HG03103 (cell line): ENCODE results near the gene AXIN2.
"Not testable (repeated sequence)": the region's sequence is repeated elsewhere in the genome, so short reads cannot be mapped to it uniquely, and the experiment has no call there.

Experiments
- ATAC-seq: cut with Tn5 transposase; IDR thresholded peaks from one replicate; pipeline ENCODE4 v1.9.1; 2021; ENCODE audit warnings: low read depth; ENCODE audit not compliant: unreplicated experiment

Gene AXIN2

DNA sequence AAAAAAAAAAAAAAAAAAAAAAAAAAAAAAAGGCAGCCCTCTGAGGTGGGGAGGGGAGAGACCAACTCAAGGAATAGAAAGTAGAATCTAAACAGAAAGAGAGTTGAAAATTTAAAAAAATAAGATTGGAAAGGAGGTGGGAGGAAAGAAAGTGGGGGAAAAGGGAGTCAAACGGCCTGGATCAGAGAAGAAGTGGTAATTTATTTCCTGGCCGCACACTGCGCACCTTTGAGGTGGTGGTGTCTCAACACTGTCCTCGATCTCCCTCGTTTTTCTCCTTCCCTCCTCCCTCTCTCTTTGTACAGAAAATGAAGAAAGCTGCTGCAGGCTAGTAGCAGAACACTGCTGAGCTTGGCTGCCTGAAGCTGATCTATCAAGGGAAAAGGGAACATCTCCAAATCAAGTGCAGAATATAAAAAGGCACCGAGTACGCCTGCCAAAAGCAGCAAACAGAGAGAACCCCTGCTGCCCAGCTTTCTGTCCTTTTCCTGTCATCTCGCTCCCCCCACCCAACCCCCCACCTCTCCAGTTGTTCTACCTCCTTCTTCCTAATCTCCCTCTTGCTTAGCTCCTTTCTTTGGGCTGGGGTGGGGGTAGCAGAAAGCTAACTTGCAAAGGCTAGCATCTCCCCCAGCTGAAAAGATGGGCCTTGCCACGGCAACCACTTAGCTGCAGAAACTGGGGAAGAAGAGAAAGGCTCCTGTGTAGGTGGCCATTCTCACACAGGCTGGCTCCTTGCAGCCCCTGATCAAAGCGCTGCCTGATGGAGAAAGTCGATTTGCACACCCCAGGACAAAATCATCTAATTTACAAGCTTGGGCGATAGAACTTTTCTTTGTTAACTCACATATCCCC lies 22.5 kb downstream of the AXIN2 start:
- no peak for ATAC-seq

DNA sequence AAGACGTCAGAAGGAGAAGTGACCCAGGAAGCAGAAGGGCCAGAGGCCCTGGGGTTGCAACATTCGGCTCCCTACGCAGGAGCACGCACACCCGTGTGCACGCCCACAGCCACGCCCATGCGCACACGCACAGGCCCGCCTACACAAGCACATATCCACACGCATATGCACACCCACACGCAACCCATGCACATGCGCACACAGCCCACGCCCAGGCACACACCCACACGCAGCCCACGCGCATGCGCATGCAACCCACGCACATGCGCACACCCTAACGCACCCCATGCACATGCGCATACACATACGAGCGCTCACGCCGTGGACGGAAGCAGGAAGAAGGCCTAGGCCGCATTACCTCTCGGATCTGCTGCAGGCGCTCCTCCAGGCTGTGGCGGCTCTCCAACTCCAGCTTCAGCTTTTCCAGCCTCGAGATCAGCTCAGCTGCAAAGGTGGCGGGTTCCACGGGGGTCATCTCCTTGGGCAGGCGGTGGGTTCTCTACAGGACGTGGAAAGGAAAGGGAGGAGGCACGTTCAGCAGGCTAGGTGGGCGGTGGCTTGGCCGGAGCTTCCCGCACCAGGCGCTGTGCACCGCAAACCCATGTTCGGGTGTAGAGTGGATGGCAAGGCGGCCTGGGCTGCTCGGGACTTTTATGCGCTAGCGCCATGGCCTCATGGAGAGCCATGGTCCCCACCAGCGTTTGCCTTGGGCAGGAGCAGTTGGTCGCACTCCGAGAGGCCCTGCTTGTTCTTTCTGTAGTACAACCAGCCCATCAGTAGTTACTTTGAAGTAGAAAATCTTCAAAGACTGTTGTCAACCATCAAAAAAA lies 23.4 kb downstream of the AXIN2 start:
- no peak for ATAC-seq

DNA sequence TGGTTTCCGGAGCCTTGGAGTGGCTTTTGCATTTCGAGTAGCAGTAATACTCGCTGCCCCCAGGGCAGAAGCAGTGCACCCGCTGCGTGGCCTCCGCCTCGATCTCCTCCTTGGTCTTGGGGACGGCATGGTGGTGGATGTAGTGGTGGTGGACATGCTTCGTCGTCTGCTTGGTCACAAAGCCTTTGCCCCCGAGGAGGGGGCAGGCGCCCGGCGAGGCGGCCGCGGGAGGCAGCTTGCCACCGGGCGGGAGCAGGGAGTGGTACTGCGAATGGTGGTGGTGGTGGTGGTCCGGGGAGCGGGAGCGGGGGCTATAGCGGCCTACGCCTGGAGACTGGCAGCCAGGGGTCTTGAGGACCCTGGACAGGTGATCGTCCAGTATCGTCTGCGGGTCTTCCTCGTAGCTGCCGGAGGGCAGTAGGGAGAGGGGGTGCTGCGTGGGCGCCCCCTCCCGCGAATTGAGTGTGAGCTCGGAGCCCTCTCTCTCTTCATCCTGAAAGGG lies 24.1 kb downstream of the AXIN2 start:
- ATAC-seq, result no peak

DNA sequence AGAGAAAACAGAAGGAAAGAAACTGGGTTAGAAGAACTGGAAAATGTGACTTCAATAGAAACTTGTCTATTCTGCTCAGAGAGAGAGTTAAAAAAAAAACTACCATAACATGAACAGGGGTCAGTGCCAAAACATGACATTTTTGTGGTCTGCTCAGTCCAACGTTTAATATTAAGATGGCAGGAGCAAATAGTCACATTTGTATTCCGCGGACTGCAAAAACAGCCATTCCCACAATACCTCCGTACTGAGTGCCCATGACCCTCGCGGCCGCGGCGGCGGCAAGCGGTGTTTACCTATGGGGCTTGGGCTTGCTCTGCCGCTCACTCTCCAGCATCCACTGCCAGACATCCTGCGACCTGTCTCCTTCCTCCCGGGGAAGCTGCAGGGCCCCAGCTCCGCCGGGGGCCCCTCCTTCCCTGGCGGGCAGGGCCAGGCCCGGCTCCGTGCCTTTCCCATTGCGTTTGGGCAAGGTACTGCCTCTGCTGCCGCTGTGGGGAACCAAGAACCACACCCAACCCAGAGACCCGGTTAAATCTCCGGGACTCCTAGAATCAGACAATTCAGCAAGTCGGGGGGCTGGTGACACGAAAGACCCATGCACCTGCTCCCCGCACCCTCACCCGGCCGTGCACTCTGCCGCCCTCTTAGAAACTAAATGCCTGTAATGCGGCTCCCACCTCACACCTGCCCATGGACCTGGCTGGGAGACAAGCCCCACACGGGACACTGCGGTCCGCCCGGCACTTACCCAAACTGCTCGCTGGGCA lies 24.7 kb downstream of the AXIN2 start:
- no peak for ATAC-seq

DNA sequence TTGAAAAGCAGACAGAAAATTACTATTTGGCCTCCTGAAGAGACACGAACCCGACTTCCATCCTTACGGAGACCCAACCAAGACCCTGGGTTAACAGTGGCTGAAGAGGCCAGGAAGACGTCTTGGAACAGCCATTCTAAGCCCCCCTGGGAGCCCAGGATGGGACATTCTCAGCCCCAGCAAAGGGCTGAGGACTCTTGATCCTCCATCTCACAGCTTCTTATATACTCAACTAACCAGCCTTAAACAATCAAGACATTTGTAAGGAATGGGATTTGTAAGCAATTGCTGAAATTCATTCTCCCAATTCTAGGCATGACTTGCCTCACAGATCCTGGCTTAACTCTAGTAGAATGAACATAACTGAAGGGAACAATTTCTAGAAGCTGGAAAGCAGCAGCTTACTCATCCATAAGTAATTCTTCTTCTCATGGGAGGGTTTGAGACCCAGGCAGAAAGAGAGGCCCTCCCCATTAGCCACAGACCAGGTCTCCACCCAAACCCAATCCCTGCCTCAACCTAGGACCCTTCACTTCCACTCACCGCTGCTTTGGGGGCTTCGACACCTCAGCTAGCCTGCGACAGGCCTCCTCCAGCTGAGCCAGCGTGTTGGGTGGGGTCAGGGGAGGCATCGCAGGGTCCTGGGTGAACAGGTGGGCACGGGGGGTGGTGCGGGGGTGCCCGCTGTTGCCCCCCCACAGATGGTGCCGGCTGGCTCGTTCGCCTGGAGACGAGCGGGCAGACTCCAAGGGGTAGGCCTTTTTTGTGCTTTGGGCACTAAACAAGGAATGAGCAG lies 25.5 kb downstream of the AXIN2 start:
- ATAC-seq, result no peak

DNA sequence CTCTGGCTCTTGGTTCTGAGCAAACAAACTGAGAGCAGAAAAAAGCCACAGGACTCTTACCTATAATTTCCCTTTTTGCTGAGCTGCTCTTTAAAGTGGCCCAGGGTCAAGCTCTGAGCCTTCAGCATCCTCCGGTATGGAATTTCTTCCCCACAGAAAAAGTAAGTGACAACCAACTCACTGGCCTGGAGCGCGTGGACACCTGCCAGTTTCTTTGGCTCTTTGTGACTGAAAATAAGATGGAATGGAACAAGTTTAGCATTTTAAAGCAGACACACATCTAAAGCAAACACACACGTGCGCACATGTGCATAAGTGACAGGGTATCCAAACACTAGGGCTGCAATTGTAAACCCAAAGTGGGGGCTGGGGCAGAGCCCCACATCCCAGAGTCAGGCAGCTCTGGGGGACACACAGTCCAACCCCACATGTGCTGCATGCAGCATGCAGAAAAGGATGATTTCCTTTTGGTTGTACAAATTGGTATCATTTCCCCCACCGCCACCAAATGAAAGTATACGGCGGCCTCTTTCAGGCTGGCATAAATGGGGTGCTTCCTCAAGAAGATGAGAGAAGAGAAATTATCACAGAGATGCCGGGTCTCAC lies 27.5 kb downstream of the AXIN2 start:
- ATAC-seq, result no peak

DNA sequence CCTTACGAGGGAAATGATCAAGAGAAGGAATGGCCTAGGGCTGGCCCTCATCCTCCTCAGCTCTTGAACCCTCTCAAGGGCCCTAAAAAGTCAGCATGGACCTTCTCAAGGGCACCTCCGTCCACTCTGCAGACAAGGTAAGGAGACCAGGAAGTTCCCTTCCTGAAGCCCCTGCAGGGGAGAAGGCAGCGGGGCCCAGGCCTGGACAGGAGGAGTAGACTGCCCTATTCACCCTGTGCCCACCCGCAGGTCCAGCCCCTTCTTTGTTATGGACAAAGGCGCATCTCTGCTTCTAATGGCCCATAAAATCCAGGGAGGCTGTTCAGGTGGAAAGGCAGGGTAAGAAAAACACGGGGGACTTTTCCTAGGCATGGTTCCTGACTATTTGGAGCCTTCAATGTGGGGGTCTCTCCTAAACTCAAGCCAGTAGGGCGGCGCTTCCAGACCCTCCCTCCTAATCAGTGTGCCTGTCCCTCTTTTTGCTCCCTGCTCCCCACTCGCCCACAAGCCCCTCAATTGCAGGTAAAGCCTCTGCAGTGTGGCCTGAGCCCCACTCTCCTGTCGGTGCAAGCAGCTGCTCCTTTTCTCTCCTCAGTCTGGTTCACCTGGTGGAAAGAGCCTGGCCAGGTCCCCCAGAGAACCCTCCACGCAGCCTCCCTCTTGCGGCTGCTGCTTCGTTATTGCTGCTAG lies 28.2 kb downstream of the AXIN2 start:
- ATAC-seq, result no peak

DNA sequence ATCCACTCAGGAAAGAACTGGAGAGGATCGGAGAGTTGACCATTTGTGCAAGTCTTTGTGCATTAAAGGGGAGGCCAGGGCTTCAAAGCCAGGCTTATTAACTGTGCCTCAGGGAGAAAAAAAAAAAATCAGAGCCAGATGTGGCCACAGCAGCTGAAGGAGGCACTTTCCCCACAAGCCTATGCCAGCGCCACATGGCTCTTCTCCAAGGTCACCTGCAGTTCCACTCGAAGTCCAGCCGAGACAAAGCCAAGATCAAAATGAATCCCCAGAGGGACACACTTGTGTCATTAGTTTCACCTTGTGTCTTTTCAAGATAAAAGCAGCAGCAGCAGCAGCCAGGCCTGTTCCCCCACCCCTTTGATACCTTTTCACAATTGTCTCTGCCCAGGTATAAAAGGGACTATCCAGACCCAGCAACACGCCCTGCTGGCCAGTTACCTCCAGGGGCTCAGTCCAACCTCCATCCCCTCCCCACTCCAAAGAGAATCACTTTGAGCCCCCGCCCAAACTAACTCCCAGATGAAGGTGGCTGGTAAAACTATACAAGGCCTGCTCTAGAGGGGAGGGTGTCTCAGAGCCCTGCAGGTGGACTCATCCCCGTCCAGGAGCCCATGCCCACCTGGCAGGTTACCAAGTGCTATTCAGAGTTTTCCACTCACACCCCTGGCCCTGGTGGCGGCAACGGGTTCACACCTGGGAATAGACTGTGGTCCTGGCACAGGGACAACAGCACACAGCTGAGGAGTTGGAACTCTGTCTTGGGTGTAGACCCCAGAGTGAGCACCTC lies 29.2 kb downstream of the AXIN2 start:
- no peak for ATAC-seq

DNA sequence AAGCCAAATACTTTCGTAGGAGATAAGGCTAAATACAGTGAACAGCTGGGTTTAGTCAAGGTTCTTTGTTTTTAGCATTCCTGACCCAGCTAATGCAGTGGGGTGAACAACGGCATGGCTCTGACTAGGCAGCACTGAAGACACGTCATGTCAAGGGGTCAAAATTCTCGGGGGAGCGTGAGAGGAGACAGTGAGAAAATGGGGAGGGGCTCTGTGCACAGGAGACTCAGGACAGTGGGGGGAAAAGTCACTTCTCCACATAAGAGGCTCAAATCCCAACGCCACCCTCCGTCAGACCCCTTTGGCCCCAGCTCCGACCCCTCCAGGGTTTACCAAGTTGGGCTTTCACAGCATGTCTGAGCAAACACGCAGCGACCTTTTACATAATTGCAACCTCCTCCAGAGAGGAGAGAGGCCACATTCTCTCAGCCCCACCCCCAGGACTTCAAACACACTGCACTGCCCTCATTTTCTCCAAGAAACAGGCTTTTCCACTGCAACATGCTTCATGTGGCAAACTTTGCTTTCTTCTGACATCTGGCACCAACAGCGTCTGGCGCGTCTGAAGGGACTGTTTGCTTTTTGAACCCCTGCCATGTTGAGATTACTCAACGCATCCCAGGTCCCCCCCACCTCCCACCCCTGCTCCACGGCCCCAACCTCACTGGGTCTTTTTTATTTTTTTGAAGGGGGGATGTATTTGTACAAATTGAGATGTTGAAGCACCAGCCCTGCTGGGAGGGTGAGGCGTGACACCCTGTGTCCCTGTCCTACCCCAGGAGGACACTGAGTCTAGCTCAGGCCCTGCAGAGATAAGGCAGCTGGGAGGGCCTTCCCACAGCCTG lies 30.0 kb downstream of the AXIN2 start:
- ATAC-seq, result no peak

DNA sequence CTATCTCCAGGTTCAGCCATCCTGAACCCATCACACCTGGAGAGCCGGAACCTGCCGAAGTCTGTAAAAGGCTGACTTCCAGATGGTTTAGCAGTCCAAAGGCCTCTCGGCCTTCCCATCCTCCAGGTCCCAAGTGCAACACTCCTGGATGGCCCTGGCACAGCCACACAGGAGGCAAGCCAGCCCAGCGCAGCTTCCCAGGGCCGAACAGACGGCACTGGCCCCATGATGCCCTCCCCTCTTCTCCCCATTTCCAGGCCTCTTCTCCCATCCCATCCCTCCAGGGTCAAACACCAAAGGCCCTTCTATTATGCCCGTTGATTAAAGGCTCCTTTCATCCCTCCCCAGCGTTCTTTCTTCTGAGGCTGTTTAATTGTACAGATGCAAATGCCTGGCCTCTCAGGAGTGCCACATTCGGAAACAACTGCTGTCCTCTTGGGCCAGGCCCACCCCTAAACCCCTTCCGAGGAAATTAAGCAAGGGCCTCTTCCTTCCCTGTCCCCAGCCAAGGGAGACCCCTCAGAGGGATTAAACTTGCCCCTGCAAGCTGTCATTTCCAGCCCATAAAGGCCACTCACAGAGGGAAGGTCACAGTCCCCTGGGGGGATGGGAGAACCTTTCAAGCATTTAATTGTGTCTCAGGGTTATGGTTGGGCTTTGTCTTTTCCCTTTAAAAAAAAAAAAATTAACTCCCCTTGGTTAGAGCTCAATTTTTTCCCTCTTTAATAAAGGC lies 30.8 kb downstream of the AXIN2 start:
- ATAC-seq, result no peak

DNA sequence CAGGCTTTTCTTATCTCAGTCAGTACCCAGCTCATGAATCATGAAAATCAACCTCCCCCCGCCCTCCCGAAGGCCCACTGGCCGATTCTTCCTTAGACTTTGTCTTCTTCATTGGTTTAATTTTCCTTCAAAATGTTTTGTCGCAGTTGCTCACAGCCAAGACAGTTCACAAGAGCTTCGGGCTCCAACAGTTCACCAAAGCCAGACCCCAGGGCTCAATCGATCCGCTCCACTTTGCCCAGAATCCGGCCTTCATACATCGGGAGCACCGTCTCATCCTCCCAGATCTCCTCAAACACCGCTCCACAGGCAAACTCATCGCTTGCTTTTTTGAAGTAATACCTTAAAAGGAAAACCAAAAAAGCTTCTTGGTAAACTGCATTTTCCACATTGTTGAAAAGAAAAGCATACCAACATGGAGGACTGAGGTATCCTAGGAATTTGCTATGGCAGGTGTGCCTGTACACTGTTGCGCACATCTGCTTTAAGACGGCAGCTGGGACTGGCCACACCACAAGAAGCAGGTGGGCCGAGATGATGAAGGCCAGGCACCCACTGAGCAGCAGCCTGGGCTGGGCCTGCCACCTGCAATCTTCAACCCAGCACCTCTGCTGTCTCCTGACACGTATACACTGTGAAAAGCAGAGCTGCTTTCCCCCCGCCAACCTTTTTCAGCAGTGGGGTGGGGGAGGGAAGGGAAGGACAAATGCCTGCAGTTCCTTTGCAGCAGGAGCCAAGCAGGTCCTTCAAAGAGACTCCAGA lies 31.5 kb downstream of the AXIN2 start:
- ATAC-seq, result no peak

DNA sequence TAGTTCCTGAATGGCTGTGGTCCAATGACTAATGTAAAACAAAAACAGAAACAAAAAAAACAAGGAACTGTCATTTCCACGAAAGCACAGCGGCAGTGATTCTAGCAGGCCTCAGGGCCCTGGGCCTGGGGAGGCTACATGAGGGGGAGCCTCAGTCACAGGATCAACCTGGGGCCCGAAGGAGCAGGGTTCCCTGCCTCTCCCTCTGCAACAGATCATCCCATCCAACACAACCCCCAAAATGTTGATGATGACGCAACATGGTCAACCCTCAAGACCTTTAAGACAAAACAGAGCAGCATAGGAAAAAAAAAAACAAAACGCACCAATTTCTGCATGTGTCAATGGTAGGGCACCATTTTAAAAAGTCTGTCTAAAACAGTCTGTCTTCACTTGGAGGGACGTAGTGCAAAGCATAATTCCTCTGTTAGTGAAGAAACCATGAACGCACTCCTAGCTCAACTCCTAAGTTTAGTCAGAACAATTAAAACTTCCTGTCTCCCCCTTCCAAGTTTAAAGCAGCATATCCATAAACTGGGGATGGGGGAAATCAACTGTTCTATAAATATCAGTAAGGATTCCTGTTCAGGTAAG lies 32.3 kb downstream of the AXIN2 start:
- ATAC-seq, result no peak

DNA sequence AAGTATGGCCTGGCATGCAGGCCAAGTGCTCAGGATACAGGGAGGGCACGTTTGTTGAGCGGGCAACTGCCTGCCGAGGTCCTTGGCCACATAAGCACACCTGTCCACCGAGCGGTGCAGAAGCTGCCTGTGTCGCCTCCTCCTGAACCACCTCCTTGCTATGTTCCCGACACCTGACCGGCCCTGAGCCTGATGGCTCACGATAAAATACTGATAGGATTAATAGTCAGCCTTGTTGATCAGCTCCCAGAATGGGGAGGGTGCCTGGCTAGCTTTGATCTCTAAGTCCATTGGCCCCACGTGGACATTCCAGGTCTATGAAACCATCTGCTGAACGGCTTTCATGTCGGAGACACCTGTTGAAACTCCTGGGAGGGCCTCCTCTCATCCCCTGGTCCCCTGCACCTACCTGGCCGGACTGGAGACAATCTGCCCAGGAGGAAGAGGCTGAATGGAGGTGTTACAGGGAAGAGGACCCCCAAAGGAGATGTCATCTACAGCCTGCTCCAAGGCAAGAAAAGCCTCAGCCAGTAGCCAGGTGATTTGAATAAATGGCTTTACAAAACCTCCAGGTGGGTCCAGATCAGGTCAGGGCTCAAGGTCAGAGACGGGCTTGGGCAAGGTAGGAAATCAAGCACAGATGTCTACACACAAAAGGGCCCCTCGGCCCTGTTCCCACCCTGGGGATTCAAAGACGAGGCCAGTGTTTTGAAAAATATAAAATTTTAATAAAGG lies 33.4 kb downstream of the AXIN2 start:
- no peak for ATAC-seq

DNA sequence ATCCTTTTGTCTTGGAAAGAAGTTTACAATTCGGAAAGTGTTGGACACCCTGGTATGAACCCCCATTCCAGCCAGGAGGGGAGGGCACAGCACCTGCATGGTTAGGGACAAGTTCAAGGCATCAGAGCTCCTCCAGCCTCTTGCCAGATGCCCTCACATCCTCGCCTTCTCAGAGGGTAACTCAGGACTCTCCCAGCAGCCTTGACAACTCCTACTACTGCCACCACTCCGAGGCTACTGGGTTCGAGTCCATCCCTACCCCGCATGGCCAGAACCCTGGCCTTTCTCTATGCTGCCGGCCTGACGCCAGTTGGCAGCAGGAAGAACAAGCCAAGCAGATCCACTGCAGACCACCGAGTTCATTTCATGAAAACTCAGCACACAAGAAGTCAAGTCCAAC lies 34.1 kb downstream of the AXIN2 start:
- ATAC-seq, result no peak

DNA sequence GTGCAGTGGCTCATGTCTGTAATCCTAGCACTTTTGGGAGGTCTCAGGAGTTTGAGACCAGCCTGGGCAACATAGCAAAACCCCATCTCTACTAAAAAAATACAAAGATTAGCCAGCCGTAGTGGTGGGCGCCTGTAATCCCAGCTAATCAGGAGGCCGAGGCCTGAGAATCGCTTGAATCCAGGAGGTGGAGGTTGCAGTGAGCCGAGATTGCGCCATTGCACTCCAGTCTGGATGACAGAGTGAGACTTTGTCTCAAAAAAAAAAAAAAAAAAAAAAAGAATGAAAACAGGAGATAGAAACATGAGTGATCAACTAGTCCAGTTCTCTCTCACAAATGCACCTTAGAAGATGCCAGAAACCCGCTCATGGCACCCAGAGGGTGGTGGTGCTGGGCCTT lies 34.6 kb downstream of the AXIN2 start:
- ATAC-seq, result not testable (repeated sequence)
